OCI-LY1 (cell line): ENCODE measurements around the gene AATK.

ENCODE experiments used
- H2AFZ ChIP-seq: fragments of 200-600 bp; sonication (generic), shearing (Covaris generic); 2 replicates; pipeline ENCODE4 v1.6.0; 2014; ENCODE audit warnings: antibody characterized with exemption, mild to moderate bottlenecking, low read length
- H3F3A ChIP-seq: fragments of 200-600 bp; sonication (generic), shearing (Covaris generic); 2 replicates; pipeline ENCODE4 v1.6.0; 2014; ENCODE audit warnings: mild to moderate bottlenecking, antibody characterized with exemption, low read length, moderate library complexity; ENCODE audit not compliant: insufficient read depth
- H3K27ac ChIP-seq: fragments of 200-600 bp; sonication (generic); 2 replicates; pipeline ENCODE4 v1.5.1; 2014; ENCODE audit warnings: low read length, mixed run types, mild to moderate bottlenecking, low read depth; ENCODE audit not compliant: poor library complexity, severe bottlenecking
- H3K27me3 ChIP-seq: fragments of 200-600 bp; sonication (generic); 2 replicates; pipeline ENCODE4 v1.6.0; 2014; ENCODE audit warnings: antibody characterized with exemption, mild to moderate bottlenecking, low read length, moderate library complexity; ENCODE audit not compliant: insufficient read depth
- H3K36me3 ChIP-seq: fragments of 200-600 bp; sonication (generic); 2 replicates; pipeline ENCODE4 v1.6.1; 2014; ENCODE audit warnings: mild to moderate bottlenecking, antibody characterized with exemption, low read length, moderate library complexity, mixed read lengths; ENCODE audit not compliant: insufficient read depth
- H3K4me1 ChIP-seq: fragments of 200-600 bp; sonication (generic); 2 replicates; pipeline ENCODE4 v1.5.1; 2014; ENCODE audit warnings: mild to moderate bottlenecking, low read length, moderate library complexity; ENCODE audit not compliant: insufficient read depth, severe bottlenecking
- H3K4me2 ChIP-seq: fragments of 200-600 bp; sonication (generic), shearing (Covaris generic); 2 replicates; pipeline ENCODE4 v1.6.1; 2014; ENCODE audit warnings: low read length
- H3K4me3 ChIP-seq: fragments of 200-600 bp; sonication (generic); 2 replicates; pipeline ENCODE4 v1.5.1; 2014; ENCODE audit warnings: low read length, low read depth, mild to moderate bottlenecking, mixed read lengths; ENCODE audit not compliant: poor library complexity, severe bottlenecking
- H3K79me2 ChIP-seq: fragments of 200-600 bp; shearing (Covaris generic); 2 replicates; pipeline ENCODE4 v1.6.1; 2016; ENCODE audit warnings: mixed run types, low read length, mixed read lengths; ENCODE audit not compliant: insufficient read depth
- H3K9ac ChIP-seq: fragments of 200-600 bp; sonication (generic), shearing (Covaris generic); 2 replicates; pipeline ENCODE4 v1.6.1; 2014; ENCODE audit warnings: mild to moderate bottlenecking, low read length, mixed read lengths
- H3K9me2 ChIP-seq: fragments of 200-600 bp; sonication (generic), shearing (Covaris generic); 2 replicates; pipeline ENCODE4 v1.6.1; 2014; ENCODE audit warnings: low read depth, mild to moderate bottlenecking, low read length, mixed read lengths
- H3K9me3 ChIP-seq: fragments of 200-600 bp; shearing (Covaris generic); 2 replicates; pipeline ENCODE4 v1.6.1; 2014; ENCODE audit warnings: low read length, mixed read lengths
- H4K20me1 ChIP-seq: fragments of 200-600 bp; sonication (generic), shearing (Covaris generic); 2 replicates; pipeline ENCODE4 v1.6.0; 2016; ENCODE audit warnings: mild to moderate bottlenecking, low read length; ENCODE audit not compliant: insufficient read depth
- EZH2 ChIP-seq: fragments of 200-600 bp; sonication (generic), shearing (Covaris generic); IDR thresholded peaks from 2 replicates; pipeline ENCODE4 v1.8.0; 2017; ENCODE audit warnings: borderline replicate concordance, mixed run types, mild to moderate bottlenecking, antibody characterized with exemption, low read length, moderate library complexity, mixed read lengths
- TF ChIP-seq, protein P1 (sequence below): fragments of 200-600 bp; sonication (generic), shearing (Covaris generic); IDR thresholded peaks from 2 replicates; pipeline ENCODE4 v1.5.1; 2017; ENCODE audit warnings: mild to moderate bottlenecking, antibody characterized with exemption, low read length, moderate library complexity, mixed read lengths

AATK gene

DNA sequence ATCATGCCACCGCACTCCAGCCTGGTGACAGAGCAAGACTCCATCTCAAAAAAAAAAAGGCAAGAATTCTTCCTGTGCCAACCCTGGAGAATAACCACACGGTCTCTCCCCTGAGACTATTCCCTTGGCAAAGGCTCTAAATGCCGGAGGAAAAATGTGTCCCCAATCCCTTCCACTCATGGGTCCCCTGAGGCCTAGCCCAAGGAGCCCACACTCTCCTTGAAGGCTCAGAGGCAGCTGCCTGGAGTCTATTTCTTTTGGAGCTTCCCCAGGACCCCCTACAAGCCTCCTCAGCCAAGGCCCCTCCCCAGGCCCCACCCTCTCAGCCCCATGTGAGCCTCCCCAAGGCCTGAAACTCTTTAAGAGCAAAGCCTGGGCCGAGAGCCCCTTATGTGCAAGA is 40.1 kb upstream of the AATK start:
- no peaks in the 10 kb centered on the region for H3K79me2 ChIP-seq
- H3K27me3 ChIP-seq = no peaks in the 10 kb centered on the region
- H2AFZ ChIP-seq = no peak overlapping the region
- no peak overlapping the region for H3K4me2 ChIP-seq
- TF ChIP-seq, protein P1, sequence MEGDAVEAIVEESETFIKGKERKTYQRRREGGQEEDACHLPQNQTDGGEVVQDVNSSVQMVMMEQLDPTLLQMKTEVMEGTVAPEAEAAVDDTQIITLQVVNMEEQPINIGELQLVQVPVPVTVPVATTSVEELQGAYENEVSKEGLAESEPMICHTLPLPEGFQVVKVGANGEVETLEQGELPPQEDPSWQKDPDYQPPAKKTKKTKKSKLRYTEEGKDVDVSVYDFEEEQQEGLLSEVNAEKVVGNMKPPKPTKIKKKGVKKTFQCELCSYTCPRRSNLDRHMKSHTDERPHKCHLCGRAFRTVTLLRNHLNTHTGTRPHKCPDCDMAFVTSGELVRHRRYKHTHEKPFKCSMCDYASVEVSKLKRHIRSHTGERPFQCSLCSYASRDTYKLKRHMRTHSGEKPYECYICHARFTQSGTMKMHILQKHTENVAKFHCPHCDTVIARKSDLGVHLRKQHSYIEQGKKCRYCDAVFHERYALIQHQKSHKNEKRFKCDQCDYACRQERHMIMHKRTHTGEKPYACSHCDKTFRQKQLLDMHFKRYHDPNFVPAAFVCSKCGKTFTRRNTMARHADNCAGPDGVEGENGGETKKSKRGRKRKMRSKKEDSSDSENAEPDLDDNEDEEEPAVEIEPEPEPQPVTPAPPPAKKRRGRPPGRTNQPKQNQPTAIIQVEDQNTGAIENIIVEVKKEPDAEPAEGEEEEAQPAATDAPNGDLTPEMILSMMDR = no peak
- no peak for TF ChIP-seq EZH2
- peaks cover 4% of the 10 kb centered on the region for H3K4me1 ChIP-seq
- H3K9me3 ChIP-seq = no peaks in the 10 kb centered on the region
- H3K9ac ChIP-seq = no peak overlapping the region
- H3K36me3 ChIP-seq = peaks cover 19% of the 10 kb centered on the region; the same call in 1 of the 2 replicates
- H3F3A ChIP-seq = no peaks in the 10 kb centered on the region
- no peaks in the 10 kb centered on the region for H3K9me2 ChIP-seq
- H3K4me3 ChIP-seq = no peak overlapping the region
- no peak overlapping the region for H3K27ac ChIP-seq
- H4K20me1 ChIP-seq = no peaks in the 10 kb centered on the region

DNA sequence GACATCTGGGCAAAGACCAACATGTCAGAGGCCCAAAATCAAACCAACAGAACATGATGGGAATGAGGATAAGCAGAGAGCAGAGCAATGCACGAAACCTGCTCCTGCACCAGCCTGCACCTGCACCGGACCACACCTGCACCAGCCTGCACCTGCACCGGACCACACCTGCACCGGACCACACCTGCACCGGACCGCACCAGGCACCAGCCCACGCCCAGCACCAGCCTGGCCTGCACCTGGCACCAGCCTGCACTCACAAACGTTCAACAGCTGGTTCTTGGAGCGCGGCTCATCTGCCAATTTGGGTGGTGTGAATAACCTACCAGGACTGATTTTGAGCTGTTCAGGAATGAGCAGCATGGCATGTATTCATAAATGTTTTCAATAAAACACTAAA is 38.6 kb upstream of the AATK start:
- Histone ChIP-seq H3K79me2 (no peaks in the 10 kb centered on the region), H3K27me3 (no peaks in the 10 kb centered on the region), H3K9me2 (no peaks in the 10 kb centered on the region), H2AFZ (no peak overlapping the region), H3K9me3 (no peaks in the 10 kb centered on the region), H3K27ac (no peak overlapping the region), H3K4me3 (no peak overlapping the region), H3F3A (no peaks in the 10 kb centered on the region), H3K36me3 (peaks cover 19% of the 10 kb centered on the region; the same call in 1 of the 2 replicates), H3K4me2 (no peak overlapping the region), H3K4me1 (peaks cover 6% of the 10 kb centered on the region), H3K9ac (no peak overlapping the region), H4K20me1 (no peaks in the 10 kb centered on the region)
- TF ChIP-seq EZH2 = no peak
- TF ChIP-seq, protein P1 = no peak

DNA sequence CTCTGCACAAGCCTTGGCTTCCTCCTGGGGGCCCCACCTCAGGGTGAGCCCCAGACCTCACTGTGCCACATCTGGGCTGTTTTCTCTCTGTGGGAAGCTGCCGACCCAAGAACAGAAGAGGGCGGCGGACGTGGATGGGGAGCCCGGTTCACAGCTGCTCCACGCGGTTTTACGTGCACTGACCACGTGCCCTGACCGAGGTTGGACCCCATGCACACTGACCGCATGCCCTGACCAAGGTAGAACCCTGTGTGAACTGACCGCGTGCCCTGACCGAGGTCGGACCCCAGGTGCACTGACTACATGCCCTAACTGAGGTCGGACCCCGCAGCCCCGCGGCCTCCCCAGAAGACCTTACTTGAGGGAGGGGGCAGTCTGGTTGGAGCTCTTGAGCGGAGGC is 37.1 kb upstream of the AATK start:
- no peak for TF ChIP-seq EZH2
- TF ChIP-seq, protein P1 = no peak
- Histone ChIP-seq H3K36me3 (peaks cover 15% of the 10 kb centered on the region; the same call in 1 of the 2 replicates), H2AFZ (no peak overlapping the region), H3K9ac (no peak overlapping the region), H3K27ac (no peak overlapping the region), H3K4me3 (no peak overlapping the region), H3K27me3 (no peaks in the 10 kb centered on the region), H3K9me3 (no peaks in the 10 kb centered on the region), H3K4me2 (no peak overlapping the region), H3F3A (no peaks in the 10 kb centered on the region), H3K79me2 (no peaks in the 10 kb centered on the region), H3K9me2 (no peaks in the 10 kb centered on the region), H3K4me1 (peaks cover 6% of the 10 kb centered on the region), H4K20me1 (no peaks in the 10 kb centered on the region)
